Stimulated activated CD8-positive, alpha-beta memory T cell treated with anti-CD3 and anti-CD28 coated beads, Interleukin-7, amount 100 ng/mL, for 48 hours (primary cell): ENCODE data around the gene TDG.
"Not testable (repeated sequence)": the region's sequence is repeated elsewhere in the genome, so short reads cannot be mapped to it uniquely, and the experiment has no call there.

Experiments used
- DNase-seq, 2 donors: peaks; one replicate each; pipeline ENCODE4 v3.0.0-alpha.2; 2020; ENCODE audit warnings: low read depth in 1 of 2; ENCODE audit errors: extremely low read depth in 1 of 2

The TDG gene

GRCh38 chr12:104012331-104012730 is 46.7 kb downstream of the TDG start:
- DNase-seq: no peak

- not testable (repeated sequence) for DNase-seq
These were observed 56.2 kb downstream of the TDG start for GRCh38 chr12:104021862-104022261.

GRCh38 chr12:104022786-104023185 is 57.1 kb downstream of the TDG start:
- DNase-seq: no peak

GRCh38 chr12:104023710-104024109 is 58.0 kb downstream of the TDG start:
- DNase-seq: no peak

GRCh38 chr12:104024348-104024747 is 58.7 kb downstream of the TDG start:
- no peak for DNase-seq

- no peak for DNase-seq
These were observed 60.1 kb downstream of the TDG start for GRCh38 chr12:104025771-104026170.

GRCh38 chr12:104026841-104027599 is 61.3 kb downstream of the TDG start:
- DNase-seq: no peak

GRCh38 chr12:104030596-104030995 is 64.9 kb downstream of the TDG start:
- DNase-seq: not testable (repeated sequence)

GRCh38 chr12:104036143-104036542 is 70.5 kb downstream of the TDG start:
- not testable (repeated sequence) for DNase-seq
